Stimulated activated naive CD8-positive, alpha-beta T cell treated with anti-CD3 and anti-CD28 coated beads, Interleukin-15, amount 100 ng/mL, for 72 hours (primary cell): ENCODE results near the gene SLC26A1.
A peak's percentile ranks its signal among the peaks of the same experiment; 100 is the strongest.

Source experiments
- ATAC-seq: fragments of 150-1000 bp; cut with Tn5 transposase; 2 replicates; pipeline ENCODE4 v1.10.0; 2021; ENCODE audit warnings: mild to moderate bottlenecking, moderate library complexity
- DNase-seq, 2 donors: peaks; one replicate each; pipeline ENCODE4 v3.0.0; 2021 to 2022
- H3K27ac Mint-ChIP-seq, 2 donors: one replicate each; pipeline ENCODE4 v1.8.0; 2022; ENCODE audit warnings: mild to moderate bottlenecking in 2 of 2, mixed read lengths in 2 of 2, moderate library complexity in 2 of 2
- H3K27me3 Mint-ChIP-seq: one replicate; pipeline ENCODE4 v1.8.0; 2022; ENCODE audit warnings: mixed read lengths
- H3K4me1 Mint-ChIP-seq: one replicate; pipeline ENCODE4 v1.8.0; 2022; ENCODE audit warnings: mild to moderate bottlenecking, mixed read lengths
- H3K4me3 Mint-ChIP-seq, 2 donors: one replicate each; pipeline ENCODE4 v1.8.0; 2022; ENCODE audit warnings: mild to moderate bottlenecking in 2 of 2, mixed read lengths in 2 of 2, moderate library complexity in 1 of 2
- H3K9me3 Mint-ChIP-seq, 2 donors: one replicate each; pipeline ENCODE4 v1.8.0; 2022; ENCODE audit warnings: mixed read lengths in 2 of 2

SLC26A1 gene

GRCh38 chr4:993111-994029, at the start of gene SLC26A1:
TSS of gene SLC26A1 (minus strand) at chr4:993404. CDS start at chr4:991703, 1,701 bp downstream.
- H3K27ac Mint-ChIP-seq: peak within 1 kb of the TSS in 1 of 2 donors; percentile 34
- H3K4me3 Mint-ChIP-seq: no peak within 1 kb of the TSS
- peaks cover 15% of the 10 kb centered on the region for H3K4me1 Mint-ChIP-seq
- H3K9me3 Mint-ChIP-seq: no peaks in the 10 kb centered on the region
- peaks cover 29% of the 10 kb centered on the region for H3K27me3 Mint-ChIP-seq
- ATAC-seq (no peak), DNase-seq (no peak)

- peaks cover 23% of the 10 kb centered on the region for H3K4me1 Mint-ChIP-seq
- H3K9me3 Mint-ChIP-seq: peaks cover 0 to 7% of the 10 kb centered on the region in 2 donors
- H3K27ac Mint-ChIP-seq: no peak overlapping the region
- H3K27me3 Mint-ChIP-seq: peaks cover 42% of the 10 kb centered on the region
- no peak overlapping the region for H3K4me3 Mint-ChIP-seq
- DNase-seq: no peak
- ATAC-seq: peak; percentile 13
Measured at GRCh38 chr4:1042352-1043055, 49.3 kb upstream of the SLC26A1 start.

GRCh38 chr4:1041936-1042330, 48.7 kb upstream of the SLC26A1 start:
- no peak overlapping the region for H3K4me3 Mint-ChIP-seq
- ATAC-seq: no peak
- peaks cover 17% of the 10 kb centered on the region for H3K4me1 Mint-ChIP-seq
- no peak overlapping the region for H3K27ac Mint-ChIP-seq
- peaks cover 0 to 7% of the 10 kb centered on the region in 2 donors for H3K9me3 Mint-ChIP-seq
- peaks cover 36% of the 10 kb centered on the region for H3K27me3 Mint-ChIP-seq
- no peak for DNase-seq

- DNase-seq: no peak
- no peak overlapping the region for H3K4me3 Mint-ChIP-seq
- no peak for ATAC-seq
- no peak overlapping the region for H3K27ac Mint-ChIP-seq
- peaks cover 31% of the 10 kb centered on the region for H3K27me3 Mint-ChIP-seq
- peaks cover 13% of the 10 kb centered on the region for H3K4me1 Mint-ChIP-seq
- peaks cover 0 to 7% of the 10 kb centered on the region in 2 donors for H3K9me3 Mint-ChIP-seq
Measured at GRCh38 chr4:1041147-1041935, 48.1 kb upstream of the SLC26A1 start.

- peaks cover 27% of the 10 kb centered on the region for H3K27me3 Mint-ChIP-seq
- peaks cover 13% of the 10 kb centered on the region for H3K4me1 Mint-ChIP-seq
- peaks cover 0 to 7% of the 10 kb centered on the region in 2 donors for H3K9me3 Mint-ChIP-seq
- ATAC-seq (no peak), DNase-seq (no peak)
- no peak overlapping the region for H3K4me3 Mint-ChIP-seq
- H3K27ac Mint-ChIP-seq: no peak overlapping the region
Measured at GRCh38 chr4:1040344-1041146, 47.3 kb upstream of the SLC26A1 start.

GRCh38 chr4:1039493-1040343, 46.5 kb upstream of the SLC26A1 start:
- H3K9me3 Mint-ChIP-seq: peaks cover 0 to 7% of the 10 kb centered on the region in 2 donors
- H3K4me3 Mint-ChIP-seq: no peak overlapping the region
- peaks cover 18% of the 10 kb centered on the region for H3K27me3 Mint-ChIP-seq
- no peak for ATAC-seq
- no peak overlapping the region for H3K27ac Mint-ChIP-seq
- no peak for DNase-seq
- peaks cover 13% of the 10 kb centered on the region for H3K4me1 Mint-ChIP-seq

- no peak for ATAC-seq
- no peak overlapping the region for H3K4me3 Mint-ChIP-seq
- H3K9me3 Mint-ChIP-seq: peaks cover 0 to 7% of the 10 kb centered on the region in 2 donors
- H3K4me1 Mint-ChIP-seq: peaks cover 9% of the 10 kb centered on the region
- no peak for DNase-seq
- H3K27me3 Mint-ChIP-seq: peaks cover 11% of the 10 kb centered on the region
- H3K27ac Mint-ChIP-seq: no peak overlapping the region
Measured at GRCh38 chr4:1038948-1039492, 45.8 kb upstream of the SLC26A1 start.

GRCh38 chr4:1036976-1037810, 44.0 kb upstream of the SLC26A1 start:
- H3K27ac Mint-ChIP-seq: no peak overlapping the region
- H3K9me3 Mint-ChIP-seq: no peaks in the 10 kb centered on the region
- no peak for ATAC-seq
- H3K4me3 Mint-ChIP-seq: no peak overlapping the region
- H3K4me1 Mint-ChIP-seq: no peaks in the 10 kb centered on the region
- no peak for DNase-seq
- peaks cover 5% of the 10 kb centered on the region for H3K27me3 Mint-ChIP-seq

GRCh38 chr4:1036095-1036494, 42.9 kb upstream of the SLC26A1 start:
- DNase-seq (no peak), ATAC-seq (peak; percentile 16)
- Mint-ChIP-seq H3K4me1 (no peaks in the 10 kb centered on the region), H3K4me3 (no peak overlapping the region), H3K27ac (no peak overlapping the region), H3K27me3 (peaks cover 8% of the 10 kb centered on the region), H3K9me3 (no peaks in the 10 kb centered on the region)

GRCh38 chr4:1035510-1035909, 42.3 kb upstream of the SLC26A1 start:
- no peak overlapping the region for H3K27ac Mint-ChIP-seq
- no peaks in the 10 kb centered on the region for H3K9me3 Mint-ChIP-seq
- DNase-seq: no peak
- peaks cover 8% of the 10 kb centered on the region for H3K27me3 Mint-ChIP-seq
- H3K4me1 Mint-ChIP-seq: no peaks in the 10 kb centered on the region
- ATAC-seq: no peak
- H3K4me3 Mint-ChIP-seq: no peak overlapping the region

GRCh38 chr4:1033840-1034551, 40.8 kb upstream of the SLC26A1 start:
- DNase-seq (no peak), ATAC-seq (no peak)
- H3K9me3 Mint-ChIP-seq: no peaks in the 10 kb centered on the region
- no peak overlapping the region for H3K4me3 Mint-ChIP-seq
- no peaks in the 10 kb centered on the region for H3K4me1 Mint-ChIP-seq
- peaks cover 8% of the 10 kb centered on the region for H3K27me3 Mint-ChIP-seq
- no peak overlapping the region for H3K27ac Mint-ChIP-seq

- Mint-ChIP-seq H3K9me3 (no peaks in the 10 kb centered on the region), H3K4me1 (no peaks in the 10 kb centered on the region), H3K4me3 (no peak overlapping the region), H3K27me3 (peaks cover 8% of the 10 kb centered on the region), H3K27ac (no peak overlapping the region)
- no peak for DNase-seq
- no peak for ATAC-seq
Measured at GRCh38 chr4:1032861-1033260, 39.7 kb upstream of the SLC26A1 start.
